GM21619 (cell line): ENCODE data around the gene ZNF143.
A peak's percentile ranks its signal among the peaks of the same experiment; 100 is the strongest.
"Not testable (repeated sequence)": the region's sequence is repeated elsewhere in the genome, so short reads cannot be mapped to it uniquely, and the experiment has no call there.

ENCODE experiments used
- ATAC-seq: cut with Tn5 transposase; IDR thresholded peaks from one replicate; pipeline ENCODE4 v1.9.1; 2021; ENCODE audit not compliant: unreplicated experiment

ZNF143 gene

DNA sequence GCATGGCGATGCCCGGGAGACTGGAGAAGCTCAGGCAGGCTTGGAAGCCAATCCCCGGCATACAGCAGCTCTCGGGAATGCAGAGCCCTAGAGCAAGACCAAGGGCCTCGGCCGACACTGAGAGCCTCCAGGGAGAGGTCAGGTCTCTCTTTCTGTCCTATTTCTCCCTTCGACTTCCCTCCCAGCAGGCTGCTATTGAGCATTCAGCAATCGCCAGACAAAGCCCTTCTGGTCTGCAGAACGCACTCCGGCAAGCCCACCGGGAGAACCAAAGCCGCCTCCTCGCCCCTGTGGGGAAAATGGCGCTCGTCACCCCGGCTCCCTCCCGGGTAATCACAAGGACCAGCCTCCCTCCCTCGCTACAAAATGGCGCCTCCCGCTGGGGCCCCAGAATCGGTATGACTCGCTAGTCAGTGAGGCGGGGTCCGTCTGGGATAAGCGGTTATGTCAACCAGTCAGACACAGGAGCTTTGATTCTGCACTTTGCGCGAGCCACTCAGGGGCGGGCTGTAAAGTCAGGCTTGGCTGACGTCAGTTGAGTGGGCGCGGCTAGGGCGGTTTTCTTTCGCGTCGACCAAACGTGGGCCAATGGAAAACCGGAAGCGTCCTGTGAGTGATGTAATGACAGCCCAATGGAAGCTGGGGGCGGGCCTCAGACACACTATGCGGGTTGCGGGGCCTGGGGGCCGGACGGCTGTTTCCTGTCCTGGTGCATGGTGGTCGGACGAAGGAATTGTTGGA lies at the start of gene ZNF143:
ZNF143 (plus strand) TSS at position 691 of the 741 bp plus-strand sequence. CDS start 10,297 bp downstream, outside the sequence.
- ATAC-seq = peak; percentile 79

GRCh38 chr11:9428706-9429105 lies 32.1 kb upstream of the ZNF143 start:
- no peak for ATAC-seq

DNA sequence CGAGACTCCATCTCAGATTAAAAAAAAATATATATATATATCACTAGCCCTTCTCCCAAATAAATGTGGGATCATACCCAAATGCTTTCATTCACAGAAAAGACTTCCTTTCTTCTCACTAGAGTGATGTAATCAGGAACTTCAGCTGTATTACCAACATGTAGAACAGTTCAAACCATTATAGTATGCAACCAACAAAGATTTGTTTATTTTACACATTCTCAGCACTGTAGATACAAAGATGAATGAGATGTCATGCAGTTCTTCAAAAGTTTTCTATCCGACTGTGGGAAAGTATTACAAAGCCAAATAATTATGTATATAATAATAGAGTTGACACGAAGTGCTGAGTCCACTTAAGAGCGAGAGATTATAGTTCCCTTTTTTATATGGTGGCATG lies 22.2 kb upstream of the ZNF143 start:
- no peak for ATAC-seq

DNA sequence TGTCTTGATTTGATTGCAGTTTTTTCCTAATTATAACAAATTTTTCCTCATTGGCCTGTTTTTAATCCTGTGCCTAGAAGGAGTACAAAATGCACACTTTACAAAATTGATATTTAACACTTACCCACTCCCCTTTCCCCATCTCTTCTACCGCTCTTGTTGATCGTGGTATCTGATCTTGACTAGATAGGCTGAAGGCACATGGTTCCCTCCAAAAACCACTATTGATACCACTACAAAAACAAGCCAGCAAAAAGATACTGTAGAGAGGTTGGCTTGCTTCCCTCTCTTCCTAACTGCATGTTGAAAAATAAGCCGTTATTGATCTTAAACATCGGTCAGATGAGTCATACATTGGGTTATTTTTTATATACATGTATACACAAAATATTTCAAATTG lies 14.6 kb upstream of the ZNF143 start:
- no peak for ATAC-seq

- ATAC-seq = no peak
Observed at GRCh38 chr11:9448576-9449352, 12.0 kb upstream of the ZNF143 start.

- not testable (repeated sequence) for ATAC-seq
Observed at GRCh38 chr11:9452023-9452422, 8.8 kb upstream of the ZNF143 start.

GRCh38 chr11:9455722-9456121 lies 5.1 kb upstream of the ZNF143 start:
- ATAC-seq = no peak

- no peak for ATAC-seq
Observed at GRCh38 chr11:9459667-9460321, 1.0 kb upstream of the ZNF143 start.

DNA sequence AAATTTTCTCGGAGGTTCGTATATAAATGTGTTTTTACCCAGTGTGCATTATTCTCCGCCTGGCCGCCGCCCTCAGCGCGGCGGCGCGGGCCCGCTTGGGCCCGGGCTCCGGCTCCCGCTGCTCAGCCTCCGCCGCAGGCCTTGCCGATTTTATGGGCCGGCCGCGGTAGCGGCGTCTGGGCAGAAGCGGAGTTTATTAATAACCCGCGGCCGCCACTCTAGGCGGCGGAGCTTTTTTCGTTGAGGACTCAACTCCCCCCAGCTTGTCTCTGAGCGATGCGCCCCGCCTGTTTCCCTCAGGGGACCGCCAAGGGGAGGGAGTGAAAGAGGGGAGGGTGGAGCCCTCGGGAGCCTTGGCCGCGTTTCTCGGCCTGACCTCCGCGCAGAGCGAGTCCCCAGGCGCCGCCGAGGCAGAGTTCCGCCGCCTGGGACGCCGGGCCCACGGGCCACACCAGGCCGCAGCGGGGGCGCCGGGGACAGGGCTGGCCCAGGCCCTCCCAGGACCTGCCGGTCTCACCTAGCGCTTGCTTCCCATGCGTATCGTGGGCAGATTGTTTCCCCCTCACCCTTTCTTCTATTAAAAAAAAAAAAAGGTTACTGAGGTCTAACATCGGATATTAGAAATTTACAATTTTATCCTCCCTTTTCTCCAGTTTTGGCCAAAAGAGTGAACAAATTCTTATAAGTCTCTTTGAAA lies 399 bp downstream of the ZNF143 start:
- peak; percentile 44 for ATAC-seq

DNA sequence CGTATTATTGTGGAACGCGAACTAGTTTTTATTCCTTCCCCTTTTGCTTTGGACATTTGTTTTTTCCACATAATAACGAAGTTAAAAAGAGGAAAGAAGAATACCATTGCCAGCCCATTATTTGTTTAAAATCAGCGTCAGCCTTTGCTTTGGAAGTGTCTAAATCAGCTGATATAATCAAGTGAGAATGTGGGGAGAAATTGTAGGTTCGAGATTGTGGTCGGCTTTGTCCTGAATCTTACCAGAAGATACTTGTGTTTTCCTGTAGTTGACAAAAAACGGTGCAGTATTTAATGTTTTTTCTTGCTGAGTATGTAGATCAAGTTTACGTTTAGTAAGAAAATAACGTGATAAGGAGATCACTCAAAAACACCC lies 935 bp downstream of the ZNF143 start:
- ATAC-seq = no peak

DNA sequence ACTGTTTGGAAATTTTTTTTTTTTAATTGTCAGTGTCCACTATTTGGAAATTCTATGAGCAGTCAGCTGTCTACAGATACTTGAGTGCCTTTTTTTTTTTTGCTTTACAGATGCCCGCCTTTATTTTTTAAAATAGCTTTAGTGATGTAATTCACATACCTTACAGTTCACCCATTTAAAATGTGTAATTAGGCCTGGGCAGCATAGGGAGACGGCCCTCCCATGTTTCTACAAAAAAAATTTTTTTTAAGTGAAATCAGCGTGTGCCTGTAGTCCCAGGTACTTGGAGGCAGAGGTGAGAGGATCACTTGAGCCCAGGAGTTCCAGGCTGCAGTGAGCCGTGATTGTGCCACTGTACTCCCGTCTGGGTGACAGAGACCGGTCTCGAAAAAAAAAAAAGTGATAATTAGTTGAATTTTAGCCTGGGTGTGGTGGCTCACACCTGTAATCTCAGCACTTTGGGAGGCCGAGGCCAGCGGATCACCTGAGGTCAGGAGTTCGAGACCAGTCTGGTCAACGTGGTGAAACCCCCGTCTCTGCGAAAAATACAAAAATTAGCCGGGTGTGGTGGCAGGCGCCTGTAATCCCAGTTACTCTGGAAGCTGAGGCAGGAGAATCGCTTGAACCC lies 1.5 kb downstream of the ZNF143 start:
- ATAC-seq = no peak

- ATAC-seq = no peak
Observed at GRCh38 chr11:9462806-9463537, 2.2 kb downstream of the ZNF143 start.

- no peak for ATAC-seq
Observed at GRCh38 chr11:9470765-9471164, 10.0 kb downstream of the ZNF143 start.

- no peak for ATAC-seq
Observed at GRCh38 chr11:9473408-9473807, 12.6 kb downstream of the ZNF143 start.

DNA sequence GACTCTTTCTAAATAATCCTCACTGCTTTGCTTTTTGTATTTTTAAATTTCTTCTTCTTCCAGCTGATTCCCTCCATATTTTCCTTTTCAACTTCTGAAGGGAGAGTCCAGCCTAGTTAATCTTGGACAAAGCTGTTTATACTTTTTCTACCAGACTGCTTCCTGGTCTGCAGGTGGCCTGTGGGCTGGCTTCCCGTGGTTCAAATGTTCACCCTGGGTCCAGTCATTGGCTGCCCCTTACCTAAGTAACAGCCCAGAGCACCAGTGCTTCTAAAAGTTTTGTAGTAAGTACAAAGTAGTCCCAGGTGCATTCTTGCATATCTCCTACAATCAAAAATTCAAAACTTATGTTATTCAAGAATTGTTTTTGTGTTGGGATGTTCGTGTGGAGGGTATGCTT lies 19.1 kb downstream of the ZNF143 start:
- ATAC-seq = no peak

DNA sequence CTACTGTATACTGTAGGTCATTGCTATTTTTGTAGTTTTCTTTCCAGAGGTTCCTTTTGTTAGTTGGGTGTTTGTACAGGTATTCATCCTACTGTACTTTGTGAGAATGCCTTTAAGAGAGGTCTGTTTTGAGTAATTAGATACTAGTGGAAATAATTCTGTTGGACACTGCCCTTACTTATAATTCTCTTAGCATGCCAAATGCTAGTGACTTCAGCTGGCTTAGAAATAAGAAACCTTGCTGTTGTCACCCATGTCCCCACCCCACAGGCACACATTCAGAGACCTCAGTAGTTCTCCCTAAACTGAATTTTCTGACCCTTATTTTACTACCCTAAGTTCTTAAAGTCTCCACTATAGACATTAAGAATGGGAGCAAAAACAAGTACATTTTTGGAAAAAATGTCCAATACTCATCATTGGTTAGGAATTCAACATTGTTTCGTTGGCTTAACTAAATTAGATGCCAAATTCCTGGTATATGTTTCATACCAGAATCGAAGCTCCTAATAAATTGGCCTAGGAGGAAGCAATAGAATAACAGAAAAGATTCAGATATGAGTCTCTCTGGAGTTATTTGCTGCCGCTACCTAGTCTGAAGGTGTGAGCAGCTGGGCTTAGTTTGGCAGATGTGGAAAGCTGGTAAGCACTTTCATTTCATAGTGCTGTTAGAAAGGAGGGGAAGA lies 28.4 kb downstream of the ZNF143 start:
- ATAC-seq = no peak

- ATAC-seq = no peak
Observed at GRCh38 chr11:9490376-9490775, 29.6 kb downstream of the ZNF143 start.

GRCh38 chr11:9493492-9493891 lies 32.7 kb downstream of the ZNF143 start:
- no peak for ATAC-seq

GRCh38 chr11:9494316-9494715 lies 33.5 kb downstream of the ZNF143 start:
- ATAC-seq = no peak
